GM12873 (cell line): ENCODE data around the gene ARID1B.
A peak's percentile ranks its signal among the peaks of the same experiment; 100 is the strongest.

Experiments used
- CTCF ChIP-seq: IDR thresholded peaks from 2 replicates; pipeline ENCODE4 v1.5.1; 2012; ENCODE audit warnings: low read depth, mild to moderate bottlenecking, moderate library complexity, low read length, control low read depth; ENCODE audit not compliant: insufficient read depth; ENCODE audit errors: missing control alignments

ARID1B gene

GRCh38 chr6:157155804-157156203, 378.6 kb downstream of the ARID1B start:
- TF ChIP-seq CTCF = no peak

- no peak for TF ChIP-seq CTCF
These were observed 380.1 kb downstream of the ARID1B start for GRCh38 chr6:157157258-157157657.

DNA sequence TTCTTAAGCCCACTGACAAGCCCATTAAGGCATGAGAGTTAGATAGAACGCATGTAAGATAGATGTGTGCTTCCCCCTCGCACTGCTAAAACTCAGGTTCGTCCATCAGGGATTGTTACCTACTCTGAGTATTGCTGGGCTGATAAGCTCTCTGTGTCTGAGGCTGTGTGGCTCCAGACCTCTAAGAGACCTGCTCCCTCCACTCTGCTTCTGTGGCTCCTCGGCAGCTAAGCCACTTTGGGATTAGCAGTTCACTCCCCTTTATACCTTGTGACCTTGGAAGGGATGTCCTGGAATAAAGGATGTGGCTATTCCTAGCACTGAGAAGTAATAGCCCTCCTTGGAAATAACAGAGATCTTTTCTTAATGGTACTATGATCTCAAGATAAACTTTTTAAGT, 381.3 kb downstream of the ARID1B start:
- TF ChIP-seq CTCF = no peak

- TF ChIP-seq CTCF = peak; percentile 11
These were observed 381.7 kb downstream of the ARID1B start for GRCh38 chr6:157158897-157159296.

GRCh38 chr6:157159348-157159747, 382.2 kb downstream of the ARID1B start:
- no peak for TF ChIP-seq CTCF

- TF ChIP-seq CTCF = no peak
These were observed 384.7 kb downstream of the ARID1B start for GRCh38 chr6:157161912-157162311.

DNA sequence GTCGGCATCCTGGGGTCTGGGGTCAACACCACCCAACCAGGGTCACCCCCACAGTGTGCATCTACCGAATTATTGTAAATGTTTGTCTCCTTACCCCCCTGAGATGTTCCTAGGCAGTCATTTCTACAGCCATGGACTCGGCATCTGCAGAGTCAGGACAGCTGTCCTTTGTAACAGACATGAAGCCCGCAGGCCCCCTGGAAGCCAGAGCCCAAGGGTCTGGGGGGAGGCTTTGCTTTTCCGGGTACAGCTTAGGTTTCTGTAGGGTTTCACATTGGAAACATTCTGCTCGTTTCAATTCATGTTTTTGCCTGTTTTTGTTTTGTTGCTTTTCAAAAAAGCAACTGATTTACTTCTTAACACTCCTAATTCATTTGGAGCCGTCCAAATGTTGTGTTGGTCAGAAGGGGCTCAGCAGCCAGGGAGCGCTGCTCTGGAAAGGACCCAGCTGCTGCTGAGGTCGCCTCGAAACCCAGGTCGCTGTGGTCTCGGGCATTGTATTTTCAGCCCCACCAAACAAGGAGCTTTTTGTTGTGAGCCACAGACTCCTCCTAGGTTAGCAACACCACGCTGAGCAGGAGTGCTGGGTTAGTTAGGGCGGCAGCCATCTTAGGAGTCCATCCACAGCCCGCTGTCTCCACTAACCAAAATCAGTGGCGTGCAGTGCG, 385.7 kb downstream of the ARID1B start:
- TF ChIP-seq CTCF = no peak
